ENCODE results near the gene NISCH. TPM values are rescaled to one million over a fixed set of nuclear protein-coding genes. Genes with fewer than 3 reads are reported as not detected.

The NISCH gene
- 54.9 and 72.7 TPM in 2 replicates for total RNA-seq (ENCODE audit: low replicate concordance)

GRCh38 chr3:52455283-52456168, at the start of gene NISCH:
Gene NISCH (plus strand): TSS chr3:52455604. CDS start chr3:52455642, 38 bp downstream.

GRCh38 chr3:52444860-52445793, 10.3 kb upstream of the NISCH start, which contains the start of gene SEMA3G:
Gene SEMA3G (minus strand): TSS chr3:52445103. CDS start chr3:52445027, 76 bp downstream.

GRCh38 chr3:52453496-52454249, 1.7 kb upstream of the NISCH start, which contains the start of gene TNNC1:
Gene TNNC1 (minus strand): TSS chr3:52454041. CDS start chr3:52454015, 26 bp downstream.

GRCh38 chr3:52494886-52495495, 39.6 kb downstream of the NISCH start, which contains the start of gene STAB1:
Gene STAB1 (plus strand): TSS chr3:52495338. CDS start chr3:52495414, 76 bp downstream.

GRCh38 chr3:52533623-52534280, 78.3 kb downstream of the NISCH start, which contains the start of gene NT5DC2:
Gene NT5DC2 (minus strand): TSS chr3:52533857. CDS start chr3:52533737, 120 bp downstream.

GRCh38 chr3:52536369-52537164, 81.2 kb downstream of the NISCH start, which contains the start of gene UQCC5:
Gene UQCC5 (plus strand): TSS chr3:52536605. CDS start chr3:52536756, 151 bp downstream.

Other genes starting within 250 kb of the NISCH start
- under 0.01 TPM in 1 of 2 replicates, not detected in the other for gene TLR9, start 230.0 kb upstream of the NISCH start, total RNA-seq (ENCODE audit: low replicate concordance)
- 59.2 and 139 TPM in 2 replicates for gene TWF2, start 216.4 kb upstream of the NISCH start, total RNA-seq (ENCODE audit: low replicate concordance)
- 13.2 and 26.1 TPM in 2 replicates for gene PPM1M, start 209.8 kb upstream of the NISCH start, total RNA-seq (ENCODE audit: low replicate concordance)
- gene WDR82, start 177.0 kb upstream of the NISCH start, total RNA-seq (ENCODE audit: low replicate concordance), result 53.6 and 73.3 TPM in 2 replicates
- 6.4 and 12.0 TPM in 2 replicates for gene GLYCTK, start 167.8 kb upstream of the NISCH start, total RNA-seq (ENCODE audit: low replicate concordance)
- gene DNAH1, start 139.3 kb upstream of the NISCH start, total RNA-seq (ENCODE audit: low replicate concordance), result 1.7 and 8.3 TPM in 2 replicates
- 45.3 and 69.2 TPM in 2 replicates for gene BAP1, start 45.6 kb upstream of the NISCH start, total RNA-seq (ENCODE audit: low replicate concordance)
- 1.3 and 1.9 TPM in 2 replicates for gene PHF7, start 44.9 kb upstream of the NISCH start, total RNA-seq (ENCODE audit: low replicate concordance)
- gene SEMA3G, start 10.5 kb upstream of the NISCH start, total RNA-seq (ENCODE audit: low replicate concordance), result 0.90 TPM in 1 of 2 replicates, not detected in the other
- gene TNNC1, start 1.6 kb upstream of the NISCH start, total RNA-seq (ENCODE audit: low replicate concordance), result 2.5 and 19.8 TPM in 2 replicates
- gene STAB1, start 39.7 kb downstream of the NISCH start, total RNA-seq (ENCODE audit: low replicate concordance), result 0.15 and 3.4 TPM in 2 replicates
- 17.4 and 95.5 TPM in 2 replicates for gene NT5DC2, start 78.3 kb downstream of the NISCH start, total RNA-seq (ENCODE audit: low replicate concordance)
- 9.1 and 13.8 TPM in 2 replicates for gene UQCC5, start 81.0 kb downstream of the NISCH start, total RNA-seq (ENCODE audit: low replicate concordance)
- gene PBRM1, start 230.3 kb downstream of the NISCH start, total RNA-seq (ENCODE audit: low replicate concordance), result 37.8 and 46.1 TPM in 2 replicates
- 44.8 and 106 TPM in 2 replicates for gene GNL3, start 230.4 kb downstream of the NISCH start, total RNA-seq (ENCODE audit: low replicate concordance)